PFSK-1 (cell line): ENCODE measurements around the gene ELF2.

ENCODE experiments used
- FOXP2 ChIP-seq: optimal IDR thresholded peaks from 2 replicates; pipeline ENCODE3; 2011; ENCODE audit warnings: borderline replicate concordance, control low read depth, inconsistent platforms; ENCODE audit not compliant: insufficient read depth; ENCODE audit errors: extremely low read length, extremely low read depth
- POLR2AphosphoS5 ChIP-seq: IDR thresholded peaks from 2 replicates; pipeline ENCODE4 v1.6.1; 2012; ENCODE audit warnings: low read depth, mild to moderate bottlenecking, control low read depth, low read length, moderate library complexity
- REST ChIP-seq, 2 experiments: IDR thresholded peaks; 2 replicates each; pipeline versions ENCODE4 v1.6.1 to v1.8.0; 2011 to 2012; ENCODE audit warnings: low read depth in 2 of 2, low read length in 2 of 2, control low read depth in 1 of 2, inconsistent platforms in 1 of 2, mild to moderate bottlenecking in 1 of 2, moderate library complexity in 1 of 2; ENCODE audit not compliant: insufficient read depth in 1 of 2
- SIN3A ChIP-seq: IDR thresholded peaks from 2 replicates; pipeline ENCODE4 v1.6.1; 2012; ENCODE audit warnings: mild to moderate bottlenecking, low read length, moderate library complexity, borderline replicate concordance; ENCODE audit not compliant: insufficient read depth
- TAF1 ChIP-seq: IDR thresholded peaks from 2 replicates; pipeline ENCODE4 v1.6.1; 2012; ENCODE audit warnings: low read length, control low read depth, borderline replicate concordance; ENCODE audit not compliant: insufficient read depth

GRCh38 chr4:139082750-139083606 lies 94.0 kb downstream of the ELF2 start:
- TF ChIP-seq POLR2AphosphoS5, result peak; percentile 36; the same call in 1 of the 2 replicates
- TF ChIP-seq TAF1, result peak; percentile 35; the same call in 1 of the 2 replicates
- no peak for TF ChIP-seq REST (IDR thresholded peaks at IDR 0.05; ENCODE audit: insufficient read depth in 1 of 2, low read depth in 2 of 2, low read length in 2 of 2)
- TF ChIP-seq FOXP2, result peak; percentile 81
- TF ChIP-seq SIN3A, result peak; percentile 99
